Muscle of arm (tissue), 12 donors: Measurements from ENCODE around the gene PLXDC1. TPM values are rescaled to one million over a fixed set of nuclear protein-coding genes. Genes with fewer than 3 reads are reported as not detected.

Source experiments
- DNase-seq: peaks from one replicate; pipeline ENCODE4 v3.0.0-alpha.2; 2013
- polyA plus RNA-seq, 12 donors: library from polyadenylated mRNA; unstranded; fragments of 120-200 nt; gene quantifications; one replicate each; pipeline ENCODE4 v1.2.1, GENCODE V29; 2013; ENCODE audit not compliant: insufficient read length in 12 of 12

PLXDC1 gene
- polyA plus RNA-seq, 12 donors = 4.3 to 20.4 (median 9.5) TPM; not detected in 1

GRCh38 chr17:39098588-39098987, 52.8 kb downstream of the PLXDC1 start:
- DNase-seq = no peak

DNA sequence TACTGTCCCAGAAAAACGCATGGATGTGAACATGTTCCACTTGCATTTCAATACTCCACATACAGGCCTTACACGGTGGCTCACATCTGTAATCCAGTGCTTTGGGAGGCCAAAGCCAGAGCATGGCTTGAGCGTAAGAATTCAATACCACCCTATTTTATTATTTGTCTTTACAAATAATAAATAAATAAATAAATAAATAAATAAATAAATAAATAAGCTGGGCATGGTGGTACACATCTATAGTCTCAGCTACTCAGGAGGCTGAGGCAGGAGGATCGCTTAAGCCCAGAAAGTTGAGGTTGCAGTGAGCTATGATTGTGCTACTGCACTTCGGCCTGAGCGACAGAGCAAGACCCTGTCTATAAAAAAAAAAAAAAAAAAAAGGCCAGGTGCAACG, 53.9 kb downstream of the PLXDC1 start:
- no peak for DNase-seq

- DNase-seq = no peak
Observed at GRCh38 chr17:39097150-39097519, 54.3 kb downstream of the PLXDC1 start.

- no peak for DNase-seq
Observed at GRCh38 chr17:39096508-39097149, 54.8 kb downstream of the PLXDC1 start.

- no peak for DNase-seq
Observed at GRCh38 chr17:39095309-39095686, 56.1 kb downstream of the PLXDC1 start.

DNA sequence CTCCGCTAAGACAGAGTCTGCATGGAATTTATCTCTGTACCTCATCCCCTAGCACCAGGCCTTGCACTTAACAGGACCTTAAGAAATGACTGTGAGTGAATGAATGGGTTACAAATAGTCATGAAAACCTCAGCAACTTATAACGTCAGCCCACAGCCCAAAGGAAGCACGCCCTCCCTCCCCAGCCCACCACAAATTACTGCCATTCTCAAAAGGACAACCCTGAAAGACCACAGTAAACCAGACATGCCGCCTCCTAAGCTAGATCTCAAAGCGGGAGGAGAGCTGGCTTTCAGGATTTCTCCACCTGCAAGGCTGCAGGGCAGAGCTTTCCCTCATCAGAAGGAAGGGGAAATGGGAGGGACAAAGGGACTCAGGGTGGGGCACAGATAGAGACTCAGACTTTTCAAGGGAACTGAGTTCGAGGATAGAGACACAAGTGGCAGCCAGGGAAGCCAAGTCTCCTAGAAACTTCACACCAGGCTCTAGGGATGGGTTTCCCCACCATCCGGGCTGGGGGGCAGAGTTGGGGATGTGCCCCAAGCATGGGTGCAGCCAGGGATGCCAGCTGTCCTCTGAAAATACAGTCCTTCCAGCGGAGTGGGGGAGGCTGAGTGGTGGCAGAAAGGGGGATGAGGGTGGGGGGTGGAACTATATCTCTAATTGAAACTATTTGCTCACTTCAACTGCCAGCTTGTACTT, 56.7 kb downstream of the PLXDC1 start:
- DNase-seq = no peak

DNA sequence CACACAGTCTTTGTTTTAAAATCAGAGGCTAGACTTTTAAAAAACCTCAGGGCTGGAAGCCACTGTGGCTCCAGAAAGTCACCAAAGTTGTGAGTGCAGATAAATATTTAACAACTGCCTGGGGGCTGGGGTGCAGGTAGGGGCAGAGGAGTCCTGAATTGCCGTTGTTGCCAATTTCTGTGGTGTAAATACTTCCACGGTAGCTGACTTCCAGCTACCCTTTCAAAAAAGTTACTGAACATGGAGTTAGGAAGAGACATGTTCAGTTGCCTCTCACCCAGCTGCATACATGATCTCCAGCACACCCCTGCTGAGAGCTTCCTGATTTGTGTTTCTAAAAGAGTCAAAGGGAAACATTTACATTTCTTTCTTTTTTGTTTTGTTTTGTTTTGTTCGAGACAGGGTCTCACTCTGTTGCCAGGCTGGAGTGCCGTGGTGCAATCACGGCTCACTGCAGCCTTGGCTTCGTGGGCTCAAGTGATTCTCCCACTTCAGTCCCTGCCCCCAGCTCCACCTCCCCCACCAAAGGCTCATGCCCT, 58.7 kb downstream of the PLXDC1 start:
- no peak for DNase-seq

DNA sequence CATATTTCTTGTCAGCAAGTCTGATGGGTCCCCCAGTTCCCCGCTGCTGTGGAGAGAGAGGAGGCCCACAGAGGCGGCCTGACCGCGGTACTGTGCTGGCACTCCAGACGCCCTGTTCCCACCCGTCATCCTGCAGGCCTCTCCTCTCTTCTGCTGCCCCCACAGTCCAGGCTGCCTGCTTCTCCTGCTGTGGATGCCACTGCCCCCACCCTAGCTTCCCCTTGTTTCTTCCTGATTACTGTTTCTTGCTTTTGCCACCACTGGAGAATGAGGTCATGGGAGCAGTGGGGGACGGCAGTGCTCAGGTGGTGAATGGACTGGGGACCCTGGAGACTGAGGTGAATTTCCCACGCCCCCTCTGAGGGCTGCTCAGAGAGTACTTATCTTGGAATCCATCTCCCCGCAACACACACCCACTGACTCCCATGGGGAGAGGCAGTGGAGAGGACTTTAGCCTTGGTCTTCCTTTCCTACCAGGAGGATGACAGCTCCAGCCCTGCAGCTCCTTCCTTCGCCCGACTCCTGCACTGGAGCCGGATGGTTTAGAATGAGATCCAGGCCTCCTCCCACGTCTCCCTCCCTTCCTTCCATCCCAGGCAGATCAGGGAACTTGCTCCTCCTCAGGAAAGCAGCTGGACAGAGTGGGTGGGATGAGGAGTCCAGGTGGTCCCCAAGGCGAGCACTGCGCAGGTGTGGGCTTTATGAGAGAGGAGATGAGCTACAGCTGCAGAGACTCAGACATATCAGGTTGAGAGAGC, 60.4 kb downstream of the PLXDC1 start:
- DNase-seq = no peak

DNA sequence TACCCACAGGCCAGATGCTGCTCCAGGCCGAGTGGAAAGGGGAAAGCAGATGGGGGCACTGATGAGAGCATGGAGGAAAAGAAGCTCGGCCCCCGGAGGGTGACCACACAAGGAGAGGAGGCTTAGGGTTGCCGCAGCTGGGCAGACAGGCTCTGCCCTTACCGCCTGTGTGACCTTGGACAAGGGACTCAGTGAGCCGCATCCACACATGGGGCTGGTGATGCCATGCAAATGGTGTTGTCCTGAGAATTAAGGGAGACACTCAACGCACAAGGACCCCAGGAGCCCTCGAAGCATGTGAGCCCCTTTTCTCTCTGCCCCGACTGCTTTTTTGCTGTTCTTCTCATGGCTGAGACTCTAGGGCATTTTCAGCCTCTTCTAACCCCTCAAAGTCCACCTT, 61.0 kb downstream of the PLXDC1 start:
- no peak for DNase-seq

DNA sequence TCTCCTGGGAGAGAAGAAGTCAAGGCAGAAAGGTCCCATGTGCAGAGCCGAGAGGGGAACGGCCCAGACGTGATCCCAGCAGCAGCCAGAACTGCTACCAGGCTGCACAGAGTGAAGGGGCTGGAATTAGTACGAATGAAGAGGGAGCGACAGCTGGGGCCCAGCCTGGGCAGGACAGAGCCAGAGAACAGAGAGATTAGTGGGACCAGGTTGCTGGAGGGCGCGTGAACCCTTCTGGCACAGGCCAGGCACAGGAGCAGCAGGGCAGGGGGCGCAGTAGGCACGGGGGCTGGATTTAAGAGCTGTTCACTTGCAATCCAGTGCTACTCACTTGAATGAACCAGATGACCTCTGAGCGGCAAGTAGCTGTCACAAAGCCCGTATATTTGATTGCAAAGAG, 66.9 kb downstream of the PLXDC1 start:
- DNase-seq = no peak

GRCh38 chr17:39083270-39083669, 68.2 kb downstream of the PLXDC1 start:
- DNase-seq = no peak

DNA sequence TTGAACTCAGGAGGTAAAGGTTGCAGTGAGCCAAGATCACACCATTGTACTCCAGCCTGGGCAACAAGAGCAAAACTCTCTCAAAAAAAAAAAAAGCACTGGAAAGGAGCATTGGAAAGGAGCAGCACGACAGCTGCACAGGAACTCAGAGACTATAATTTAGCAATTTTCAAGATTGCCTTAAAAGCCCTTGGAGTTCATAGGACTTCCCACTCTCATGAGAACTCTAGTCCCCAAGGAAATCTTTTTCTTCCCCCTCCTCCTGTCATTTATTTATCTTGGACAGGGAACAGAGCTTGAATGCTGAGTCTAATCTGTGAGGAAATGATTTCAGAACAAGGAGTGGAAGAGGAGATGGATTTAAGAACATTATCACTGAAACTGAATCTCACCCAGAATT, 69.0 kb downstream of the PLXDC1 start:
- no peak for DNase-seq

- DNase-seq = no peak
Observed at GRCh38 chr17:39081851-39082250, 69.6 kb downstream of the PLXDC1 start.

GRCh38 chr17:39080421-39081078, 70.9 kb downstream of the PLXDC1 start:
- no peak for DNase-seq

- DNase-seq = no peak
Observed at GRCh38 chr17:39079836-39080235, 71.6 kb downstream of the PLXDC1 start.

- no peak for DNase-seq
Observed at GRCh38 chr17:39077866-39078265, 73.6 kb downstream of the PLXDC1 start.

DNA sequence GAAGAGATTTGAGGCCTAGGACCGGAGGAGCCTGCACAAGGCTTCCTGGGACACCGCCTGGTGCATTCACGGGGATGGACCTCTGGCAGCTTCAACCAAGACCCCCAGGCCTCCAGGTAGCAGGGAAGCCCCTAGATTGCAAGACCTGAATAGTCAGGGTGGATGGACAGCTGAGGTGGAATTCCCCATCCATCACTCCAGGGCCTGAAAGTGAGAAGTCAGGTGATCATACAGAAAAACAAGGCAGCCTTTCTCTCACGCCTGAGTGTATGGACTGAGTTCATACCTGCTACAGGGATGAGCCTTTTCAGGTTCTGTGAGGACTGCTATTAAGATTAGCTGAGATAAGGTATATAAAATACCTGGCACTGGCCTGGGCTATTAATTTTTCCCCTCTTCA, 74.2 kb downstream of the PLXDC1 start:
- no peak for DNase-seq

DNA sequence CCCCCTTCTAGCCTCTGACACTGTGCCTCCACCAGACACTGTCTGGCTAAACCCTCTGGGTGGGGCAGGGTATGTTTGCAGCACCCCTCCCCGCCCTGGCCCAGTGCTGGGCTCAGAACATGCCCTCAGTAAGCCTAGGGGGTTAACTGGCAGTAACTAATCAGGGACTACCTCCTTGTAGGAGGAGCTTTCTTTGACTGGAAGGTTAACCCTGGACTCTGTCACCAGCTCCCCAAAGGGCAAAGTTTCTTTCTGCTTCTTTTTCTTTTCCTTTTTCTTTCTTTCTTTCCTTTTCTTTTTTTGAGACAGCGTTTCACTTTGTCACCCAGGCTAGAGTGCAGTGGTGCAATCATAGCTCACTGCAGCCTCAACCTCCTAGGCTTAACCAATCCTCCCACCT, 76.8 kb downstream of the PLXDC1 start:
- DNase-seq = no peak

GRCh38 chr17:39073916-39074315, 77.5 kb downstream of the PLXDC1 start:
- DNase-seq = no peak

DNA sequence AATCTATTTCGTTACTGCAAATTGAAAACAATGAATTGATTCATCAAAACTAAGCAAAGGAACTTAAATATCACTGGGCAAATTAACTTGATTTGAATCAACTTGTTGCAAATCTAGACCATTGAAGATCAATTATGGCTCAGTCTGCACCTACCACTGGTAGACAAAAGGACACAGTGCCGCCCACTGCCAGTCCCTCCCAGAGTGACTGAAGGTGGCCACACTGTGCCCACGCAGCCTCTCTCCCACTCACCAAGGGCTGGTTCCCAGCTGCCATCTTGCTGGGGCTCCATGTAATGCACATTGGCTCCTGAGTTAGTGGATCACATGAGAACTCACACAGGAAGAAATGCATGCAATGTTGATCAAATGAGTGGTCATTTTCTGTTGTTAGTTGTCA, 78.1 kb downstream of the PLXDC1 start:
- DNase-seq = no peak

- DNase-seq = no peak
Observed at GRCh38 chr17:39071573-39071972, 79.9 kb downstream of the PLXDC1 start.

DNA sequence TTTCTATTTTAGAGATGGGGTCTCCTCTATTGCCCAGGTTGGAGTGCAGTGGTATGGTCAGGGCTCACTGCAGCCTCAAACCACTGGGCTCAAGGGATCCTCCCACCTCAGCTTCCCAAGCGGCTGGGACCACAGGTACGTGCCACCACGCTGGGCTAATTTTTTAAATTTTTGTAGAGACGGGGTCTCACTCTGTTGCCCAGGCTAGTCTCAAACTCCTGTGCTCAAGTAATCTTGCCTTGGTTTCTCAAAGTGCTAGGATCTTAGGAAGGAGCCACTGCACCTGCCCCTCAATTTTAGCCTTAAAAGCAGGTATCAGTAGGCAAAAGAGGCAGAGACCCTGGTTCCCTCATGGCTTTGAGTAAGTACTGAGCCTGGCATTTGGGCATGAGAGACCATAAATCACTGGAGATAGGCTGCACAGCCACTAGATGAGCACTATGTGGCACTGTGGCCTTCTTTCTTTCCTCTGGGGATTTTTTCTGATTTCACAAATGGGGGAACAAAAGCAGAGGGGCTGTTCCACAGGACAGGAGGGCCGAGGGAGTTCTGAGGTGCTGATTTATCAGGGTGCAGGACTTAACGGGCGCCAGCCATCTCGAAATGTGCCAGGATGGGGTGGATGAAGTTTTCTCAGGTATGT, 82.2 kb downstream of the PLXDC1 start:
- no peak for DNase-seq
